Measurements from ENCODE around the gene RCAN2.

GRCh38 chr6:46490425-46491200 lies 636 bp downstream of the RCAN2 start:
- TF ChIP-seq CTCF (IDR thresholded peaks at IDR 0.05; ENCODE audit: extremely low read depth in 1 of 2, insufficient read depth in 1 of 2, low read depth in 1 of 2, low read length in 2 of 2), result peak in 1 of 2 donors; percentile 45
- peak; percentile 26 for TF ChIP-seq EZH2 (IDR thresholded peaks at IDR 0.05; ENCODE audit: borderline replicate concordance, low read depth, low read length, severe bottlenecking)
- no peak for TF ChIP-seq MYC (IDR thresholded peaks at IDR 0.05; ENCODE audit: low read depth, low read length)
